ENCODE measurements around the gene ODAD2. TPM values are rescaled to one million over a fixed set of nuclear protein-coding genes. Genes with fewer than 3 reads are reported as not detected.

ODAD2 gene
- total and polyA plus RNA-seq, 9 donors, result 0.45 to 2.0 (median 0.88) TPM

DNA sequence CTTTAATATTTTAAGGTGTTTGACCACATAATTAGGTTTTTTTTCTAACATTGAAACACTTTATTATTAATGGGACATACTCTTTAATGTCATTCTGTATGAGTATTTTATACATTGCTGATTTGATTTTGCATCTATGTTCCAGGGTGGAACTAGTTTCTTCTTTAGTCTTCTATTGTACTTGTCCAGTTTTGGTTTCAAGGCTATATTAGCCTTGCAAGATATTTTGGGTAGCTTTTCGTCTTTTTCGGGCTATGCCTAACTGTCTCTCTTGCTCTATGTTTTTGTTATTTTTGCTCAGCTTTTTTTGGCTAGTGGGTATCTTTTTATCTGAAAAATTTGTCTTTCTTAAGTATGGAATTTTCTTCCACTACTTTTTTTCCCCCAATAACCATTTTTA is 214.6 kb downstream of the ODAD2 start:
- DNase-seq, result no peak
- Histone ChIP-seq H3K4me3 (ENCODE audit: low read length) (no peak overlapping the region), H3K4me1 (ENCODE audit: control insufficient read depth, insufficient read depth, low read length) (no peaks in the 10 kb centered on the region), H3K9me3 (replicated peaks; ENCODE audit: control insufficient read depth, low read depth, low read length) (peaks cover 4% of the 10 kb centered on the region), H3K27ac (ENCODE audit: low read length) (no peak overlapping the region), H3K36me3 (ENCODE audit: control insufficient read depth, insufficient read depth, low read length) (no peaks in the 10 kb centered on the region), H3K27me3 (ENCODE audit: control insufficient read depth, insufficient read depth, low read length) (no peaks in the 10 kb centered on the region)
- WGBS (ENCODE audit: insufficient coverage), result no CpG with 5 or more reads among the region's 2 CpGs

DNA sequence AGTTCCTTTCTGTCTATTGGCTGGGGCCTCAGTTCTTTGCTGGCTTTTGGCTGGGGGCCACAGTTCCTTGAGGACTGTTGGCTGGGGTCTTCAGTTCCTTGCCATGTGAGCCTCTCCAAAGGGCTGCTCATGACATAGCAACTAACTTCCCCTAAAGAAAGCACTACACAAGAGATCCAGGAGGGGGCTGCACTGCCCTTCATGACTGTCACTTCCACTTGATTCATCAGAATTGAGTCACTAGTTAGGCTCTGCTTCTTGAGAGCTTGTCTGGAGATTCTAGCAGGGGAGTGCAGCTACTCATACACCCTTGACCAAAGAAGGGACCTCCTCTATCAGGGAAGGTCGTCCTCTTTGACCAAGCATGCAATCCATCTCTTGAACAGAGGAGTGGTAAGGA is 215.2 kb downstream of the ODAD2 start:
- H3K27ac ChIP-seq (ENCODE audit: low read length), result no peak overlapping the region
- H3K9me3 ChIP-seq (replicated peaks; ENCODE audit: control insufficient read depth, low read depth, low read length), result peaks cover 4% of the 10 kb centered on the region
- H3K4me1 ChIP-seq (ENCODE audit: control insufficient read depth, insufficient read depth, low read length), result no peaks in the 10 kb centered on the region
- H3K27me3 ChIP-seq (ENCODE audit: control insufficient read depth, insufficient read depth, low read length), result no peaks in the 10 kb centered on the region
- no peak for DNase-seq
- WGBS (ENCODE audit: insufficient coverage), result no CpG with 5 or more reads among the region's 1 CpG
- H3K4me3 ChIP-seq (ENCODE audit: low read length), result no peak overlapping the region
- no peaks in the 10 kb centered on the region for H3K36me3 ChIP-seq (ENCODE audit: control insufficient read depth, insufficient read depth, low read length)

- no peak overlapping the region for H3K27ac ChIP-seq (ENCODE audit: low read length)
- DNase-seq, result peak; percentile 74
- WGBS (ENCODE audit: insufficient coverage), result 36% methylated on average over 9 of the region's 9 CpGs
- no peaks in the 10 kb centered on the region for H3K4me1 ChIP-seq (ENCODE audit: control insufficient read depth, insufficient read depth, low read length)
- peaks cover 4% of the 10 kb centered on the region for H3K9me3 ChIP-seq (replicated peaks; ENCODE audit: control insufficient read depth, low read depth, low read length)
- no peaks in the 10 kb centered on the region for H3K36me3 ChIP-seq (ENCODE audit: control insufficient read depth, insufficient read depth, low read length)
- H3K27me3 ChIP-seq (ENCODE audit: control insufficient read depth, insufficient read depth, low read length), result no peaks in the 10 kb centered on the region
- no peak overlapping the region for H3K4me3 ChIP-seq (ENCODE audit: low read length)
Measured at GRCh38 chr10:27779462-27780015, 219.3 kb downstream of the ODAD2 start.

- no CpG with 5 or more reads among the region's 2 CpGs for WGBS (ENCODE audit: insufficient coverage)
- no peak overlapping the region for H3K4me3 ChIP-seq (ENCODE audit: low read length)
- DNase-seq, result peak; percentile 61
- no peaks in the 10 kb centered on the region for H3K36me3 ChIP-seq (ENCODE audit: control insufficient read depth, insufficient read depth, low read length)
- no peaks in the 10 kb centered on the region for H3K9me3 ChIP-seq (replicated peaks; ENCODE audit: control insufficient read depth, low read depth, low read length)
- H3K4me1 ChIP-seq (ENCODE audit: control insufficient read depth, insufficient read depth, low read length), result no peaks in the 10 kb centered on the region
- H3K27me3 ChIP-seq (ENCODE audit: control insufficient read depth, insufficient read depth, low read length), result no peaks in the 10 kb centered on the region
- no peak overlapping the region for H3K27ac ChIP-seq (ENCODE audit: low read length)
Measured at GRCh38 chr10:27774831-27775230, 224.0 kb downstream of the ODAD2 start.

DNA sequence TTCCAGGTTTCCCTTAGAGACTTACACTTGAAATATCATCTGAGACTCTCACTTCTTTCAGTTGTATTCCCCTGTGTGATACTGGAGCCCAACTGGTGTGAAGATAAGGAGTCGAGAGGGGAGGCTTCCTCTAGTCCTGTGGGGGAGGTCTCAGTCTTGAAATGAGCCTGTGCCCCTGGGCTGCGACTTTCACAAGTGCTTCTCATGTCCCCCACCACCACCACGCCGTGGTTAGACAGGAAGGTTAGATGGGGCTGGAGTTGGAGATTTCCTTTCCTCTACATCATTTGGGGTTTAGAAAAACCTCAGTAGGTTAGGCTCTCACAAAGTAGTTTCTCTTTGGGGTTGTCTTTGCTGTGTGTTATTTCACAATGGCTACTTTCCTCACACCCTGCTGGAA is 227.6 kb downstream of the ODAD2 start:
- H3K9me3 ChIP-seq (replicated peaks; ENCODE audit: control insufficient read depth, low read depth, low read length), result no peaks in the 10 kb centered on the region
- H3K4me3 ChIP-seq (ENCODE audit: low read length), result no peak overlapping the region
- H3K27ac ChIP-seq (ENCODE audit: low read length), result no peak overlapping the region
- DNase-seq, result no peak
- no CpG with 5 or more reads among the region's 4 CpGs for WGBS (ENCODE audit: insufficient coverage)
- no peaks in the 10 kb centered on the region for H3K27me3 ChIP-seq (ENCODE audit: control insufficient read depth, insufficient read depth, low read length)
- H3K36me3 ChIP-seq (ENCODE audit: control insufficient read depth, insufficient read depth, low read length), result no peaks in the 10 kb centered on the region
- no peaks in the 10 kb centered on the region for H3K4me1 ChIP-seq (ENCODE audit: control insufficient read depth, insufficient read depth, low read length)

DNA sequence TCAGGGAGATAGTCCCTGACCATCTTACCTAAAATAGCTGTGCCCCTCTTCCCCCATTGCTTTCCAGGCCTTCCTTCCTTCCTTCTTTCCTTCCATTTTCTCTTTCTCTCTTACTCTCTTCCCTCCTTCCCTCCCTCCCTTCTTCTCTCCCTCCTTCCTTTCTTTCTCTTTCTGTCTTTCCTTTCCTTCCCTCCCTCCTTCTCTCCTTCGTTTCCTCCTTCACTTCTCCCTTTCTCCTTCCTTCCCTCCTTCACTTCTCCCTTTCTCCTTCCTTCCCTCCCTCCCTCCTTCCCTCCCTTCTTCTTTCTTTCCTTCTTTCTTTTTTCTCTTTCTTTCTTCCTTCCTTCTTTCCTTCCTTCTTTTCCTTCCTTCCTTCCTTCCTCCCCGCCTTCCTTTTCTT is 228.7 kb downstream of the ODAD2 start:
- Histone ChIP-seq H3K9me3 (replicated peaks; ENCODE audit: control insufficient read depth, low read depth, low read length) (no peaks in the 10 kb centered on the region), H3K27me3 (ENCODE audit: control insufficient read depth, insufficient read depth, low read length) (no peaks in the 10 kb centered on the region), H3K36me3 (ENCODE audit: control insufficient read depth, insufficient read depth, low read length) (no peaks in the 10 kb centered on the region), H3K4me3 (ENCODE audit: low read length) (no peak overlapping the region), H3K4me1 (ENCODE audit: control insufficient read depth, insufficient read depth, low read length) (no peaks in the 10 kb centered on the region), H3K27ac (ENCODE audit: low read length) (no peak overlapping the region)
- no peak for DNase-seq
- WGBS (ENCODE audit: insufficient coverage), result 90% methylated on average over 2 of the region's 2 CpGs

All from muscle of leg (tissue), 11 donors.